Gastroesophageal sphincter (tissue), 3 donors: ENCODE measurements around the gene APOL3.

Experiments used
- POLR2A ChIP-seq, 2 donors: fragments of 450-650 bp; IDR thresholded peaks; one replicate each; pipeline ENCODE4 v1.6.1; 2017; ENCODE audit warnings: antibody characterized with exemption in 2 of 2, mild to moderate bottlenecking in 2 of 2, moderate library complexity in 1 of 2
- POLR2AphosphoS5 ChIP-seq: sonication (generic); formaldehyde crosslinking; IDR thresholded peaks from one replicate; pipeline ENCODE4 v1.6.1; 2017; ENCODE audit warnings: antibody characterized with exemption
- TF ChIP-seq, protein P1 (sequence below), 4 experiments: fragments of 200-600 bp in 2 of 4; fragments of 450-650 bp in 2 of 4; sonication (generic) in 1 of 4; IDR thresholded peaks; one replicate each; pipeline ENCODE4 v1.5.1; 2017 to 2019; ENCODE audit warnings: antibody characterized with exemption in 4 of 4, mild to moderate bottlenecking in 2 of 4, moderate library complexity in 2 of 4

DNA sequence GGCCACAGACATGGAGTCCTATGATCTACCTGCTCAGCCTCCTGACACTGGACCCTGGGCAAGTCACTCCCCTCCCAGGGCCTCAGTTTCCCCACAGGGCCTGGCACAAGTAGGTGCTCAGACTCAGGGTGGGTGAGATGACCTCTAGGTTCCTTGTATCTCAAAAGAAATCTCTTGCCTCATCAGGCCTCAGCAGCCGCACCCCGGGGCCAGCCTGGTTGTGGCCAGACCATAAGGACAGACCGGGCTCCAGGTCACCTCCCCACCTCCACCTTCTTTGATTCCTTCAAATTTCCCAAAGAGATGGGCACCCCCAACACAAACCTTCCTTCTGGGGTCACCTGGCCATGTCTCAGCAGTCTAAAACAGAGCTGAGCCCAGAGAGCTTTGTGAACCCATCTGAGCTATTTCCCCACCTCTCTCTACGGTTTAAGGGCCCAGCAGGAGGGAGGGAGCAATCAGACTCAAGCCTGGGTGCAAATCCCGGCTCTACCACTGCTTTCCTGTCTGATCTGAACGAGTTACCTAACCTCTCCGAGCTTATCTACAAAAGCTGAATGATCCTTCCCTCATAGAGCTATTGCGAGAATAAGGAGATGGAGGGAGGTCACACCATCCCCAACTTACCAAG lies 43.6 kb upstream of the APOL3 start:
- TF ChIP-seq POLR2A (IDR thresholded peaks at IDR 0.05) (no peak), POLR2AphosphoS5 (no peak)
- TF ChIP-seq, protein P1, sequence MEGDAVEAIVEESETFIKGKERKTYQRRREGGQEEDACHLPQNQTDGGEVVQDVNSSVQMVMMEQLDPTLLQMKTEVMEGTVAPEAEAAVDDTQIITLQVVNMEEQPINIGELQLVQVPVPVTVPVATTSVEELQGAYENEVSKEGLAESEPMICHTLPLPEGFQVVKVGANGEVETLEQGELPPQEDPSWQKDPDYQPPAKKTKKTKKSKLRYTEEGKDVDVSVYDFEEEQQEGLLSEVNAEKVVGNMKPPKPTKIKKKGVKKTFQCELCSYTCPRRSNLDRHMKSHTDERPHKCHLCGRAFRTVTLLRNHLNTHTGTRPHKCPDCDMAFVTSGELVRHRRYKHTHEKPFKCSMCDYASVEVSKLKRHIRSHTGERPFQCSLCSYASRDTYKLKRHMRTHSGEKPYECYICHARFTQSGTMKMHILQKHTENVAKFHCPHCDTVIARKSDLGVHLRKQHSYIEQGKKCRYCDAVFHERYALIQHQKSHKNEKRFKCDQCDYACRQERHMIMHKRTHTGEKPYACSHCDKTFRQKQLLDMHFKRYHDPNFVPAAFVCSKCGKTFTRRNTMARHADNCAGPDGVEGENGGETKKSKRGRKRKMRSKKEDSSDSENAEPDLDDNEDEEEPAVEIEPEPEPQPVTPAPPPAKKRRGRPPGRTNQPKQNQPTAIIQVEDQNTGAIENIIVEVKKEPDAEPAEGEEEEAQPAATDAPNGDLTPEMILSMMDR (IDR thresholded peaks at IDR 0.05), result no peak
